ENCODE results near the gene TNC. TPM values are rescaled to one million over a fixed set of nuclear protein-coding genes. Genes with fewer than 3 reads are reported as not detected.
A peak's percentile ranks its signal among the peaks of the same experiment; 100 is the strongest.
"Not testable (repeated sequence)": the region's sequence is repeated elsewhere in the genome, so short reads cannot be mapped to it uniquely, and the experiment has no call there.

Gene TNC
- total RNA-seq, 2 donors from 2014 or later, result 3.0 to 43.8 TPM

- intact Hi-C loops (cut with DNase I, micrococcal nuclease), result no loop called here
- no peak for DNase-seq
- ATAC-seq, result peak; percentile 43
Measured at GRCh38 chr9:115137526-115137925, 19.6 kb upstream of the TNC start.

DNA sequence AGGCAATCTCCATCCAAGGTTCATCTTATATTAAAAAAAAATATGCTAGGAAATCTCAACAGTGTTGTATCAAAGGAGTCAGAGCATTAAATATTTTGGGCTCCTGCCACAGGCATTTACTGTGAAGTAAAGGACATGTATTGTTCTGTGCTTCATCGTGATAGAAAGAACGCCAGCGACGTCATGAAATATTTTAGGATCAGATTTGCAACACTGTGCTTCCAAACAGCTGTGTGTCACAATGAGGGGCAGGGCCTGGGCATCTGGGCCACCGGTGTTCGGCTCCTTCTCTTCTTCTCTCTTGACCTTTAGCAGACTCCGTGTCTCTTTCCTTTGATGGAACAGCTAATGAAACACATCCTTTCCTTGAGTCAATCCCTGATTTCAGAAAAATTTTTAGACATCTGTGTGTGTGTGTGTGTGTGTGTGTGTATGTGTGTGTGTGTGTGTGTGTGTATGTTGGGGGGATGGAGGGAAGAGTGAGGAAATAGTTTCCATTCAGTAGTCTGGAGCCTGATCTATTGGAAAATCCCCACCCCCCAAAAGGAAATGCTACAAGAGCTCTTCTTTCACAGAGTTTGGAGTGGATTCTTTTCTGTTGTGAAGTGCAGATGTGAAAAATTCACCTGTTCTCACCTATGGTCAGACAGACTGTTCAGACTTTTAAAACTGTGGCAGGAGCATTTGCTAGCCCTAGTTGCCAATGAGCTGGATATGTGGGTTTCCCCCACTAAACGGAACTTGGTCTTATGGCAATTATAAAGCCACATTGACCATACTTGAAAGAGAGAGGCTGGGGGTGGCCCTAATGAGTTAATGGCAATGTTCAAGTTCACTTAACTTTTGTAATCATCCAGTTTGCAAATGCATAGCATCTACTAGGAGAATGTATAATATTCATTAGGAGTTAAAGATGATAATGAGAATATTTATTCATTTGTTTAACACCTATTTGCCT lies 18.1 kb upstream of the TNC start:
- intact Hi-C loops (cut with DNase I, micrococcal nuclease), result no loop called here
- DNase-seq, result no peak
- ATAC-seq, result no peak

GRCh38 chr9:115134941-115135340 lies 17.0 kb upstream of the TNC start:
- DNase-seq (no peak), ATAC-seq (no peak)
- intact Hi-C loops (cut with DNase I, micrococcal nuclease), result no loop called here

DNA sequence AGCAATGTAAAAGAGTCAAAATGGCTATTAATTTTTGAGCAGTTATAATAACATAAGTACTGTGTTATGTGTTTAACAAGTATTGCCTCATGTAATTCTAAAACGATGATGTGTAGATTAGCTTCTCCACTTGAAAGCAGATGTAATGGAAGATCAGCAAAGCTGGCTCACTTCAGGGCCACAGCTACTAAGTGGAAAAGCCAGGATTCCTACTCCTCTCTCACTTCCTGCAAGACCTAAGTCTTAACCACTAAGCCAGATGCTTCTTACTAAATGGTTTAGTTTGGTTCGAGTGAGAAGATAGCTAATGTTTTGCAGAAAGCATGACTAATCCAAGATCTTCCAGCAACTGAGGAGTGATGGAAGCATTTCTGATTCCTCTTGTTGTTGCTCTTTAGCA lies 15.7 kb upstream of the TNC start:
- ATAC-seq (no peak), DNase-seq (no peak)
- intact Hi-C loops (cut with DNase I, micrococcal nuclease), result no loop called here

GRCh38 chr9:115132648-115133047 lies 14.7 kb upstream of the TNC start:
- ATAC-seq, result no peak

DNA sequence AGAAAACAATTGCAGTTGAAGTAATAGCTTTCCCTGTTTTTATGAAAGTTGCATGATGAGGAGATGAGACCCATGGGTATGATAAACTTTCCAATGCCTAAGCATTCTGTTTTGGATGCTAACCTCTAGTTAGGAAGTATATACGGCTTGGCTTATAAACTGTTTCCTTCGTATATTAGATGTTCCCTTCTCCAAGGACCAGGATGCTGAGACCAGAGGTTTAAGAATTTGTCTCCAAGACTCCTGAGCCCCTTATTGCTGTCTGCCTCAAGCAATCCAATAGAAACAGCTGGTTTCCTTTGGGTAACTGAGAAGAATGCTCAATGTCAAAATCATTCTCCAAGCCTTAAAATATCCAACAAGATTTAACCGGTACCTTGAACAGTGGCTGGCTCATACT lies 12.2 kb upstream of the TNC start:
- ATAC-seq (no peak), DNase-seq (no peak)
- intact Hi-C loops (cut with DNase I, micrococcal nuclease), result no loop called here

More at GRCh38 chr9:115132648-115133047, 14.7 kb upstream of the TNC start:
- intact Hi-C loops (cut with DNase I, micrococcal nuclease), result no loop called here
- DNase-seq, result no peak

DNA sequence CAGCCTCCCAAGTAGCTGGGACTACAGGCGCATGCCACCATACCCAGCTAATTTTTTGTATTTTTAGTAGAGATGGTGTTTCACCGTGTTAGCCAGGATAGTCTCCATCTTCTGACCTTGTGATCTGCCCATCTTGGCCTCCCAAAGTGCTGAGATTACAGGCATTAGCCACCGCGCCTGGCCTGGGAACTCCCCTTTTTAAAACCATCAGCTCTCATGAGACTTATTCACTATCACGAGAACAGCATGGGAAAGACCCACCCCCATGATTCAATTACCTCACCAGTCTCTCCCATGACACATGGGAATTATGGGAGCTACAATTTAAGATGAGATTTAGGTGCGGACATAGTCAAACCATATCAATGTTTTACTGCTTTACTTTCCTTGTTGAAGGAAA lies 10.8 kb upstream of the TNC start:
- intact Hi-C loops (cut with DNase I, micrococcal nuclease), result loop anchor here in 1 of 2 donors (10.0 kb wide), 1 partner anchor 94 kb away; no protein-coding TSS in a partner anchor
- ATAC-seq, DNase-seq: not testable (repeated sequence)

- no peak for ATAC-seq
- intact Hi-C loops (cut with DNase I, micrococcal nuclease), result loop anchor here in 1 of 2 donors (10.0 kb wide), 1 partner anchor 93 kb away; no protein-coding TSS in a partner anchor
Measured at GRCh38 chr9:115127191-115127817, 9.3 kb upstream of the TNC start.

DNA sequence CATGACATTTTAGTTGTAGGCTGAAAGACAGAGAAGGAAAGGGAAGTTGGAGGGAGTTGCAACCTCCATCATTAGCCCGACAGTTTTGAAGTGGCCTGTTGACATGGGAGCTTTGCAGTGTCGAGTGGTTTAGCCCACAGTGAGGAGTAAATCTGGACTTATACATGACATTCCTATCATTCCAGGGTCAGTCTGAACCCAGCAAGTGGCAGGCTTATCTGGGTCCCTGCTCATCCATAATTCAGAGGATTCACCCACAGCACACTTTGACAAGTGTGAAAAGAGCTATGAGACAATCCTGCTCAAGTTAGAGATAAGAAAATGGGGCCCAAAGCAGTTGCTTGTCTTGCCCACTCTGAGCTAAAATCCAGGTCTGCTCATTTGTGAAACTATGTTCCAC lies 8.4 kb upstream of the TNC start:
- ATAC-seq, result no peak
- no peak for DNase-seq
- intact Hi-C loops (cut with DNase I, micrococcal nuclease), result loop anchor here in 1 of 2 donors (10.0 kb wide), 1 partner anchor 92 kb away; no protein-coding TSS in a partner anchor

More at GRCh38 chr9:115127191-115127817, 9.3 kb upstream of the TNC start:
- DNase-seq, result no peak

- intact Hi-C loops (cut with DNase I, micrococcal nuclease), result loop anchor here in 1 of 2 donors (10.0 kb wide), 1 partner anchor 88 kb away; no protein-coding TSS in a partner anchor
- ATAC-seq, result no peak
- no peak for DNase-seq
Measured at GRCh38 chr9:115122937-115123336, 5.0 kb upstream of the TNC start.

- intact Hi-C loops (cut with DNase I, micrococcal nuclease), result loop anchor here in 1 of 2 donors (10.0 kb wide), 1 partner anchor 86 kb away; no protein-coding TSS in a partner anchor
- ATAC-seq (no peak), DNase-seq (no peak)
Measured at GRCh38 chr9:115121181-115121580, 3.2 kb upstream of the TNC start.

GRCh38 chr9:115118879-115119218 lies 892 bp upstream of the TNC start:
- intact Hi-C loops (cut with DNase I, micrococcal nuclease), result loop anchor here in 1 of 2 donors (5.0 kb wide), 1 partner anchor 52 kb away; no protein-coding TSS in a partner anchor
- ATAC-seq (peak; percentile 26), DNase-seq (peak; percentile 15 to 68)

- no peak for DNase-seq
- intact Hi-C loops (cut with DNase I, micrococcal nuclease), result loop anchor here in 1 of 2 donors (5.0 kb wide), 1 partner anchor 49 kb away; no protein-coding TSS in a partner anchor
- ATAC-seq, result no peak
Measured at GRCh38 chr9:115116421-115117284, 1.3 kb downstream of the TNC start.

DNA sequence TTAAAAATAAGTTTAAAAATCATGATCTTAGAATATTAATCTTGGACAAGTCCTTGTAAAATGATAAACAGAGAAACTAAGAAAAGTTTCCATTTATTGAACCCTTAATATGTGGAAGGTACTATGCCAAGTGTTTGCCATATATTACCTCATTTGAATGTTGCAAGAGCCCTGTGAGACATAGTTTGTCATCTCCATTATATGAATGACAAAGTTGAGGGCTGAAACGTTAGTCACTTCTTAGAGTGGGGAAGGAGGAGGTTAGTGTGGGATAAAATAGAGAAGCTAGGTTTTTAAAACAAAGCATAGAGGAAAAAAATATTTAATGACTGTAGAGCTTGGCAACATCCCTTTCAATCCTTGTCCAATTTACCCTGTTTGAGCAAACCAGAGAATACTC lies 2.0 kb downstream of the TNC start:
- intact Hi-C loops (cut with DNase I, micrococcal nuclease), result loop anchor here in 1 of 2 donors (5.0 kb wide), 1 partner anchor 49 kb away; no protein-coding TSS in a partner anchor
- DNase-seq (no peak), ATAC-seq (no peak)

DNA sequence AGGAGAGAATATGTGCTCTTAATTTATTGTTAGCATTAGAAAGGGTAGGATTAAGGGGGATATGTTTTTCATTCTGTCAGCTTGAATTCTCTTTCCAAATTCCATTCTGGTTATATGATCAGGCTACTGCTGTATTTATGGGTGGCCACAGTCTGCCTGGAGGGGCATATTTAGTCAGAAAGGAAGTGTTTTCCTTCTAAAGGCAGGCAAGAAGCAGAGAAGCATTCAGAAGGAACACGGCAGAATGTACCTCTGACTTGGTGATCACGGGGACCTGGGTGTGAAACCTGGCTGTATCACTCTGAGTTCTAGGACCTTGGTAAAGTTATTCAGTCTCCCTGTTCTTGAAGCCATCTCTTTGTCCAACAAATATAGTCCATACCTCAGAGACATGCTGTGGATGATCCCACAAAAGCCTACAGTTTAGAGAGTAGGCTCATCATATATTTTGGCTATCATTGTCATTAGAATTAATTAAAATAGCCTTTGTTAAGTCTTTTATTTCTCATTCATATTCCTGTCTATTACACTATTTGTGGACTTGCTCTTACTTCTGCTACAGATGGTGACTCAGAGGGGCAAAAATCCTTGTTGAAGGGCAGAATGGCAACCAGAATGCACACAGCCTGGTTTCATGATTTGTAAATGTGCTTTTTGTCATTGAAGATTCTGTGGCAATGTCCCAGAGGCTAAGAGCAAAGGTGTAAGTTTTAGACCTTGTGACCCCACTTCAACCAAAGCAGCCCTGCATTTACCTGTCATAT lies 2.7 kb downstream of the TNC start:
- DNase-seq (no peak), ATAC-seq (no peak)
- intact Hi-C loops (cut with DNase I, micrococcal nuclease), result loop anchor here in 1 of 2 donors (5.0 kb wide), 1 partner anchor 48 kb away; no protein-coding TSS in a partner anchor

- no peak for ATAC-seq
- no peak for DNase-seq
- intact Hi-C loops (cut with DNase I, micrococcal nuclease), result no loop called here
Measured at GRCh38 chr9:115114546-115114945, 3.4 kb downstream of the TNC start.

- ATAC-seq (no peak), DNase-seq (no peak)
- intact Hi-C loops (cut with DNase I, micrococcal nuclease), result no loop called here
Measured at GRCh38 chr9:115114084-115114483, 3.9 kb downstream of the TNC start.

DNA sequence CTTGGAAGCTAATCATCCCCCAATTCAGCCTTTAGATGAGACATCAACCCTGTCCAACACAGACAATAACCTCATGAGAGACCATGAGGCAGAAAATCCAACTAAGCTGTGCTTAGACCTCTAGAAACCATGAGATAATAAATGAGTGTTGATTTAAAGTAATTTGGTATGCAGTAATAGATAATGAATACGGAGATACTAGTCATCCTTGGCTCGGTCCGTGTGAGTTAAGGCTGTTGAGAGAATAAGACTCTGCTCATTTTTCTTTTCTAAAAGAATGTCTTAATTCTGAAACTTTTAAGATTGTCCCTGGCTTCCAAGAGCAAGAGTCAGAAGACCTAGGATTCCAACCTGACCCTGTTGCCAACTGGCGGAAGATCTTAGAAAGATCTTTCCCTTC lies 6.1 kb downstream of the TNC start:
- intact Hi-C loops (cut with DNase I, micrococcal nuclease), result no loop called here
- no peak for DNase-seq
- no peak for ATAC-seq
